HFF-Myc (cell line): ENCODE data around the gene USE1.
A peak's percentile ranks its signal among the peaks of the same experiment; 100 is the strongest.

ENCODE experiments used
- DNase-seq: peaks from one replicate; pipeline ENCODE4 v3.0.0-alpha.2; 2011; ENCODE audit warnings: low read depth; ENCODE audit errors: extremely low read depth
- H3K4me3 ChIP-seq: replicated peaks from 2 replicates; pipeline ENCODE4 v1.5.1; 2011; ENCODE audit warnings: low read depth, mild to moderate bottlenecking, control low read depth, low read length
- TF ChIP-seq, protein P1 (sequence below): IDR thresholded peaks from 2 replicates; pipeline ENCODE4 v1.5.1; 2012; ENCODE audit warnings: mild to moderate bottlenecking, low read depth, low read length, control low read depth; ENCODE audit errors: missing control alignments

The USE1 gene

DNA sequence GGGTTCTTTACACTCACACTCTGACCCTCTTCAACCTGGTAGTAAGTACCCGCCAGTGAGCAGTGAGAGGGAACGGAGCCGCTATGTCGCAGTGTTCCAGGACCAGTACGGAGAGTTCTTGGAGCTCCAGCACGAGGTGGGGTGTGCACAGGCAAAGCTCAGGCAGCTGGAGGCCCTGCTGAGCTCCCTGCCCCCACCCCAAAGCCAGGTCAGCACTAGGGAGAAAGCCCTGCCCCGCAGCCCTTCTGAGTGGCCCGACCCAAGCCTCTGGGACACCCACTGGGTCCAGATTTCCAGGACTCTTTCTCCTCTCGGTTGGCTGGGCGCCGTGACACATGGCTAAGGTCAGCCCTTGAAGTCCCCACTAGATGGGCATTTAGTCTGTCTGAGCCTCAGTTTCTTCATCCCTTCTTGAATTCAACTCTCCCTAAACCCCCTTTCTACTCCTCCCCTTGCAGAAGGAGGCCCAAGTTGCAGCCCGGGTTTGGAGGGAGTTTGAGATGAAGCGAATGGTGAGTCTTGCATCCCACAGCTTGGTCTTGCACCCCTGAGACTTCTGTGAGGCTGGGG, 12.7 kb downstream of the USE1 start:
- DNase-seq = no peak
- no peak overlapping the region for H3K4me3 ChIP-seq
- TF ChIP-seq, protein P1, sequence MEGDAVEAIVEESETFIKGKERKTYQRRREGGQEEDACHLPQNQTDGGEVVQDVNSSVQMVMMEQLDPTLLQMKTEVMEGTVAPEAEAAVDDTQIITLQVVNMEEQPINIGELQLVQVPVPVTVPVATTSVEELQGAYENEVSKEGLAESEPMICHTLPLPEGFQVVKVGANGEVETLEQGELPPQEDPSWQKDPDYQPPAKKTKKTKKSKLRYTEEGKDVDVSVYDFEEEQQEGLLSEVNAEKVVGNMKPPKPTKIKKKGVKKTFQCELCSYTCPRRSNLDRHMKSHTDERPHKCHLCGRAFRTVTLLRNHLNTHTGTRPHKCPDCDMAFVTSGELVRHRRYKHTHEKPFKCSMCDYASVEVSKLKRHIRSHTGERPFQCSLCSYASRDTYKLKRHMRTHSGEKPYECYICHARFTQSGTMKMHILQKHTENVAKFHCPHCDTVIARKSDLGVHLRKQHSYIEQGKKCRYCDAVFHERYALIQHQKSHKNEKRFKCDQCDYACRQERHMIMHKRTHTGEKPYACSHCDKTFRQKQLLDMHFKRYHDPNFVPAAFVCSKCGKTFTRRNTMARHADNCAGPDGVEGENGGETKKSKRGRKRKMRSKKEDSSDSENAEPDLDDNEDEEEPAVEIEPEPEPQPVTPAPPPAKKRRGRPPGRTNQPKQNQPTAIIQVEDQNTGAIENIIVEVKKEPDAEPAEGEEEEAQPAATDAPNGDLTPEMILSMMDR = no peak

DNA sequence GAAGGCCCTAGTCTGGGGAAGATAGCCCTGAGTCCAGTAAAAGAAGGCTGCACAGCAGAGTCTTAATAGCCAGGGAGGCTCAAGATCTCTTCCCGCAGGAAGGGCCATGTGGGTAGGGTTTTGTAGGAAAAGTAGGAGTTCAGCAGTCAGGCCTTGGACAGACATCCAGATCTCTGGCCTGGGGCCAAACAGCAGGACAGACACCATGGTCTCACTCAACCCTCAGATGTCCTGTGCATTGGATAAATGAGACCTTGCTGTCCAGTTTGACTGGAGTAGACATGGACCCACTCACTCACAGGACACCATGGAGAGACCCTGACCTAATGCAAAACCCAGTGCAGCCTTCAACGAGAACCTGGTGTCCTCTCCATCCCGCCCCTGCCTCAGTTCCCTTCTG, 14.7 kb downstream of the USE1 start:
- no peak for DNase-seq
- H3K4me3 ChIP-seq = no peak overlapping the region
- TF ChIP-seq, protein P1 = no peak

DNA sequence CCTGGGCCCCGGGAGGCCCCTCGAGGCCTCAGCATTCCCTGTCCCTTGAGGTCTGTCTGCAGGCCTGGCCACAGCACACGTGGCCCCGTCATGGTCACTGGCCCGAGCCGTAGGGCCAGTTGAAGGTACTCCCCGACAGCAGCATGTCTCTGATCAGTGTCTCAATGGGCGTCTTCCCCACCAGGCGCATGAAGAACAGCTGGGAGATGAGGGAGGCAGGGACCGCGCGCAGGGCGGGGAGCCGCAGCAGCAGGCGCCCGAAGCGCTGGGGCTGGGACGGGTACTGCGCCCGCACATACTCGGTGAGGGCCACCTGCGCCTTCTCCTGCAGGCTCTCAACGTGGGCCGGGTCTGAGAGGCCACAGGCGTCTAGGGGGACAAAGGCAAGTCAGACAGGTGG, 17.1 kb downstream of the USE1 start:
- DNase-seq = no peak
- TF ChIP-seq, protein P1 = no peak
- no peak overlapping the region for H3K4me3 ChIP-seq

DNA sequence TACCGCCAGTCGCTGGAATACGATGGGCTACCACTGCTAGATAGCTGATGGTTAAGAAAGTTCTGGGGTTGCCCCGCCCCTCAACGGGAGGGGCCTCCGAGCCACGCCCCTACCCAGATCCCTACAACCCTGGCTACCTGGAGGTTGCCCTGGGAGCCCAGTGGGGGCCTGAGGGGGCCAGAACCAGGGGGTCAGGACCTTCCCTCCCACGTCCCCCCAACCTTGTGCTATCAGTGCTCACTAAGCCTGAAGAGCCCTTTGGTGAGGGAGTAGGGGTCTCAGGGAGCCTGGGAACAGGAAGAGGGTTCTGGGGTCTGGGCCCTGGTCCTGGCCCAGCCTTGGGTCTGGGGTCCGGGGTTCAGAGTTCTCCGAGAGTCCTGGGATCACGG, 19.7 kb downstream of the USE1 start:
- DNase-seq = no peak
- TF ChIP-seq, protein P1 = no peak
- H3K4me3 ChIP-seq = peak overlapping the region; percentile 82

DNA sequence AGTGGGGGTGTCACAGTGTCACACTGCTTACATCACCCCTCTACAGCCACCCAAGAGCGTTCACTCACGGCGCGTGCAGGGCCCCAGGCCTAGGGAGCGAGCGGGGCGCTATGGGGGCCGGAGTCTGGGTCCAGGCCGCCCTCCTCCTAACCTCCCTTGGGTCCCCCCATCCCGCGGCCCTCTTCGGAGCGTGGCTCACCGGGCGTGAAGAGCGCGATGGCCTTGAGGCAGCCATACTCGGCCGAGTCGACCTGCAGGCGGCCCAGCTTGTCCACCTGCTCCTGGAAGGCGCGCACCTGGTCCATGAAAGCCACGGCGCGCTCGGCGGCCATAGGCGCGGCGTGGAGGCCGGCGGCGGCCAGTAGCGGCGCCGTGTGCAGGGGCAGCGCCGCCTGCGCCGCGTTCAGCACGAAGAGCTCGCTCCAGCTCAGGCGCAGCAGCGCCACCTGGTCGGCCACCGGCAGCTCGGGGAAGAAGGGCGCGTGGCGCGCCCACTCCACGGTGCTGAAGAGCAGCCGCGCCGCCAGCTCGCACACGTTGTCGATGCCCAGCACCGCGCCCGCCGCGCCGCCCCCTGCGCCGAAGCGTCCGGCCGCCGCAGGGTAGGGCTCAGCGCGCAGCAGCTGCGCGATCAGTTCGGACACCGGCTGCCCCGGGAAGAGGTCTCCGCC, 20.3 kb downstream of the USE1 start:
- no peak for DNase-seq
- TF ChIP-seq, protein P1 = peak; percentile 17
- peak overlapping the region; percentile 82 for H3K4me3 ChIP-seq

DNA sequence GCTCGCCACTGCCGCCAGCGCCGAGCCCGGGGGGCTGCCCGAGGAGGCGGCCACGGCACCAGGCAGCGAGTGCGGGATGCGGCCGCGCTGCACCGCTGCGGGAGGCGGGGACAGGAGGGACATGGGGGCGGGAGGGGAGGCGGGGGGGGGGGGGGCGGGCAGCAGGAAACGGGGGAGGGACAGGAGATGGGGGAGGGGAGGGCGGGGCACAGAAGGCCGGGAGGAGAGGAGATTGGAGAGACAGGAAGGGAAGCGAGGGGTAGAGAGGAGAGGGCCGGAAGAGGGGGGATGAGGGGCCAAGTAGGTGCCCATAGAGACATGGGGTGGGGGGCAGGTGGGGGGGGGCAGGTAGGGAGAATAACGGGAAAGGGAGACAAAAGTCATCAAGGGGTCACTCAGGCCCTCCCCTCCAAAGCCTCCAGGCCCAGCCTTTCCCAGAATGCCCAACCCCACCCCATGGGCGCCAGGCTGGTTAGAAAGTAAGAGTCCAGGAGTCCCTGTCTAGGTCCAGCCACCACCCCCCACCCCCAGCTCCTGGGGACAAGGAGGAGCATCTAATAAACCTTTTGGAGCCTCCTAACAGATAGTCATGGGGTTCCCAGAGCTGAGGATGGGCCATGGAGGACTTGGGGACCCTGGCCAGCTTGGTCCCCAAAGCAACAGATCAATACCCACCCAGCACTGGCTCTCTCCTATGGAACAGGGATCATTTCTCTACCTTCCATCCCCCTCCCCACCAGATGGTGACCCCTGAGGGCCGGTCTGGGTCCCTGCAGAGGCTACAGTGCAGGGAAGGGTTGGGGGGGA, 21.0 kb downstream of the USE1 start:
- TF ChIP-seq, protein P1 = no peak
- DNase-seq = no peak
- peak overlapping the region; percentile 82 for H3K4me3 ChIP-seq
